ENCODE results near the gene RAF1. TPM values are rescaled to one million over a fixed set of nuclear protein-coding genes. Genes with fewer than 3 reads are reported as not detected.
A peak's percentile ranks its signal among the peaks of the same experiment; 100 is the strongest.

Gene RAF1
- total RNA-seq, 1 donor from 2014 or later: 103 TPM

GRCh38 chr3:12586403-12586802 is 77.5 kb downstream of the RAF1 start:
- peaks cover 84% of the 10 kb centered on the region for H3K36me3 Mint-ChIP-seq (ENCODE audit: low read depth)
- peaks cover 15% of the 10 kb centered on the region for H3K4me1 Mint-ChIP-seq
- no peaks in the 10 kb centered on the region for H3K9me3 Mint-ChIP-seq
- POLR2A ChIA-PET: no interaction called here
- intact Hi-C loops (cut with micrococcal nuclease): no loop called here
- no peak overlapping the region for H3K27ac Mint-ChIP-seq
- no peak for TF ChIP-seq CTCF (IDR thresholded peaks at IDR 0.05)
- ATAC-seq (ENCODE audit: low read depth) (no peak), DNase-seq (no peak)
- H3K4me3 Mint-ChIP-seq: no peak overlapping the region
- no peaks in the 10 kb centered on the region for H3K27me3 Mint-ChIP-seq
- CTCF ChIA-PET: no interaction called here

GRCh38 chr3:12585970-12586369 is 77.9 kb downstream of the RAF1 start:
- ATAC-seq (ENCODE audit: low read depth): no peak
- CTCF ChIA-PET: no interaction called here
- H3K4me3 Mint-ChIP-seq: no peak overlapping the region

DNA sequence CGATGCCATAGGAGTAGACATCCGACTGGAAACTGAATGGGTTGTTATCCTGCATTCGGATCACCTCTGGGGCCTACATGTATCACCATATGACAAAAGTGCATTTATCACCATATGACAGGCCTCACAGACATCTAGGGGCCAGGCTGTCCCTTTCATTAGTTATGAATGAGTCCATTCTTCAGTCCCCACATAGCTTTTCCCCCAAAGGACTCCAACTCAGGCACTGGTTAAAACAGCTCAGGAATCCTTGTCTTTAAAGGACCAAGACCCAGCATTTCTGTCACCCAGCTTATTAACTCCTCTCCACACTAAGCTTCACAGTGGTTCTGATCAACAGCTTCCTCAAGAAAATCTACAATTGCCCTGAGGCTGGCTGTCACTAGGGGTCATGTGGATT is 78.7 kb downstream of the RAF1 start:
- CTCF ChIA-PET: no interaction called here
- DNase-seq (no peak), ATAC-seq (ENCODE audit: low read depth) (no peak)
- peaks cover 83% of the 10 kb centered on the region for H3K36me3 Mint-ChIP-seq (ENCODE audit: low read depth)
- H3K4me1 Mint-ChIP-seq: peaks cover 5% of the 10 kb centered on the region
- H3K27me3 Mint-ChIP-seq: no peaks in the 10 kb centered on the region
- H3K9me3 Mint-ChIP-seq: no peaks in the 10 kb centered on the region
- POLR2A ChIA-PET: no interaction called here
- peak overlapping the region; percentile 6 for H3K27ac Mint-ChIP-seq
- intact Hi-C loops (cut with micrococcal nuclease): no loop called here
- TF ChIP-seq CTCF (IDR thresholded peaks at IDR 0.05): no peak
- no peak overlapping the region for H3K4me3 Mint-ChIP-seq

More at GRCh38 chr3:12585970-12586369, 77.9 kb downstream of the RAF1 start:
- no peaks in the 10 kb centered on the region for H3K9me3 Mint-ChIP-seq
- H3K27me3 Mint-ChIP-seq: no peaks in the 10 kb centered on the region
- intact Hi-C loops (cut with micrococcal nuclease): no loop called here
- peaks cover 84% of the 10 kb centered on the region for H3K36me3 Mint-ChIP-seq (ENCODE audit: low read depth)
- no peak overlapping the region for H3K27ac Mint-ChIP-seq
- POLR2A ChIA-PET: no interaction called here
- no peak for TF ChIP-seq CTCF (IDR thresholded peaks at IDR 0.05)
- H3K4me1 Mint-ChIP-seq: peaks cover 13% of the 10 kb centered on the region
- DNase-seq: no peak

GRCh38 chr3:12584083-12584482 is 79.8 kb downstream of the RAF1 start:
- ATAC-seq (ENCODE audit: low read depth) (no peak), DNase-seq (no peak)
- H3K27me3 Mint-ChIP-seq: no peaks in the 10 kb centered on the region
- H3K27ac Mint-ChIP-seq: no peak overlapping the region
- no peak for TF ChIP-seq CTCF (IDR thresholded peaks at IDR 0.05)
- H3K9me3 Mint-ChIP-seq: no peaks in the 10 kb centered on the region
- ChIA-PET CTCF (no interaction called here), POLR2A (no interaction called here)
- H3K36me3 Mint-ChIP-seq (ENCODE audit: low read depth): peaks cover 89% of the 10 kb centered on the region
- H3K4me1 Mint-ChIP-seq: peaks cover 11% of the 10 kb centered on the region
- intact Hi-C loops (cut with micrococcal nuclease): no loop called here
- no peak overlapping the region for H3K4me3 Mint-ChIP-seq

GRCh38 chr3:12583280-12583679 is 80.6 kb downstream of the RAF1 start:
- CTCF ChIA-PET: interaction anchor here (0.6 kb wide), 1 partner anchor 306 kb away, joined by 4 read pairs; no protein-coding TSS in a partner anchor
- no peak for TF ChIP-seq CTCF (IDR thresholded peaks at IDR 0.05)

More at GRCh38 chr3:12583280-12583679, 80.6 kb downstream of the RAF1 start:
- Mint-ChIP-seq H3K36me3 (ENCODE audit: low read depth) (peaks cover 90% of the 10 kb centered on the region), H3K27ac (no peak overlapping the region), H3K27me3 (no peaks in the 10 kb centered on the region), H3K4me1 (peaks cover 11% of the 10 kb centered on the region), H3K4me3 (no peak overlapping the region), H3K9me3 (no peaks in the 10 kb centered on the region)
- intact Hi-C loops (cut with micrococcal nuclease): no loop called here
- POLR2A ChIA-PET: no interaction called here
- DNase-seq (no peak), ATAC-seq (ENCODE audit: low read depth) (no peak)
